K562 (cell line): Measurements from ENCODE around the gene ANKMY2.

Experiments
- BCL6 ChIP-seq: fragments of 250-450 bp; sonication (Bioruptor Pico); IDR thresholded peaks from 2 replicates; pipeline ENCODE4 v1.4.0; 2020
- CBX5 ChIP-seq: IDR thresholded peaks from 2 replicates; pipeline ENCODE4 v1.6.1; 2014; ENCODE audit warnings: low read depth, borderline replicate concordance
- ELK1 ChIP-seq: sonication (generic); formaldehyde crosslinking; IDR thresholded peaks from 2 replicates; pipeline ENCODE4 v1.8.1; 2022; ENCODE audit warnings: missing genetic modification reagents
- FOXK2 ChIP-seq, 2 experiments: fragments of 450-650 bp; IDR thresholded peaks in 1 of 2; conservative IDR thresholded peaks in 1 of 2; 2 replicates each; pipeline ENCODE4 v1.6.1; 2016; ENCODE audit warnings: low read depth in 2 of 2, mild to moderate bottlenecking in 1 of 2
- POLR2A ChIP-seq: fragments of 450-650 bp; conservative IDR thresholded peaks from 2 replicates; pipeline ENCODE4 v1.6.1; 2016

GRCh38 chr7:16638282-16639280 lies 7.0 kb downstream of the ANKMY2 start:
- TF ChIP-seq CBX5 (no peak), POLR2A (no peak), FOXK2 (conservative IDR thresholded peaks at IDR 0.05 in 1 of 2, IDR thresholded peaks at IDR 0.05 in 1 of 2; ENCODE audit: low read depth in 2 of 2) (no peak), BCL6 (CRISPR knock-in tag) (no peak), ELK1 (CRISPR knock-in tag) (no peak)
